Smooth muscle cell (in vitro differentiated cells): ENCODE measurements around the gene TMEM214. TPM values are rescaled to one million over a fixed set of nuclear protein-coding genes. Genes with fewer than 3 reads are reported as not detected.

Experiments used
- DNase-seq: peaks from one replicate; lab custom pipeline; 2025; ENCODE audit not compliant: unreplicated experiment; lab: John Stamatoyannopoulos, UW
- H2AFZ ChIP-seq: fragments of 200-600 bp; sonication (generic); 2 replicates; pipeline ENCODE4 v1.6.0; 2016; ENCODE audit warnings: antibody characterized with exemption, low read depth, mild to moderate bottlenecking
- H3F3A ChIP-seq: fragments of 200-600 bp; sonication (generic); 2 replicates; pipeline ENCODE4 v1.6.0; 2017; ENCODE audit warnings: antibody characterized with exemption, low read depth
- H3K27ac ChIP-seq: fragments of 200-600 bp; sonication (generic); 2 replicates; pipeline ENCODE4 v1.5.1; 2016; ENCODE audit warnings: low read depth, mild to moderate bottlenecking
- H3K27me3 ChIP-seq: fragments of 200-600 bp; sonication (generic); 2 replicates; pipeline ENCODE4 v1.6.1; 2016; ENCODE audit warnings: low read depth, mild to moderate bottlenecking
- H3K36me3 ChIP-seq: fragments of 200-600 bp; sonication (generic); 2 replicates; pipeline ENCODE4 v1.5.1; 2016; ENCODE audit warnings: low read depth
- H3K4me1 ChIP-seq: fragments of 200-600 bp; sonication (generic); 2 replicates; pipeline ENCODE4 v1.5.1; 2016; ENCODE audit warnings: low read depth
- H3K4me2 ChIP-seq: fragments of 200-600 bp; sonication (generic); 2 replicates; pipeline ENCODE4 v1.6.0; 2016; ENCODE audit warnings: mild to moderate bottlenecking
- H3K4me3 ChIP-seq: fragments of 200-600 bp; sonication (generic); 2 replicates; pipeline ENCODE4 v1.5.1; 2016; ENCODE audit warnings: mild to moderate bottlenecking
- H3K79me2 ChIP-seq: fragments of 200-600 bp; sonication (generic); 2 replicates; pipeline ENCODE4 v1.6.0; 2016; ENCODE audit warnings: low read depth, mild to moderate bottlenecking
- H3K9ac ChIP-seq: fragments of 200-600 bp; sonication (generic); 2 replicates; pipeline ENCODE4 v1.6.0; 2016; ENCODE audit warnings: low read depth
- H3K9me3 ChIP-seq: fragments of 200-600 bp; sonication (generic); replicated peaks from 2 replicates; pipeline ENCODE4 v1.5.1; 2016; ENCODE audit warnings: low read depth
- H4K20me1 ChIP-seq: fragments of 200-600 bp; sonication (generic); 2 replicates; pipeline ENCODE4 v1.6.0; 2016; ENCODE audit warnings: low read depth
- WGBS: methylation state at CpG from one replicate; pipeline ENCODE4 v1.1.7; 2016; ENCODE audit warnings: low lambda C conversion rate; 5-methylcytosine and 5-hydroxymethylcytosine counted together
- polyA plus RNA-seq: library from polyadenylated mRNA; unstranded; fragments of >200 nt; fragmentation: Nextera tagmentation; extraction: Ambion mirVana; gene quantifications from 2 replicates; pipeline ENCODE4 v1.2.1, GENCODE V29; 2016
- total RNA-seq: library from RNA; depleted of rRNA; stranded (reverse); fragments of >200 nt; gene quantifications from 2 replicates; pipeline ENCODE4 v1.2.3, GENCODE V29; 2014
- TF ChIP-seq, protein P1 (sequence below): fragments of 200-600 bp; sonication (generic); IDR thresholded peaks from 2 replicates; pipeline ENCODE4 v1.5.1; 2017; ENCODE audit warnings: borderline replicate concordance, mild to moderate bottlenecking, antibody characterized with exemption; ENCODE audit not compliant: insufficient read depth, poor library complexity, severe bottlenecking

Gene TMEM214
- total and polyA plus RNA-seq, 2 experiments from 2014 or later = 79.6 to 99.7 TPM

DNA sequence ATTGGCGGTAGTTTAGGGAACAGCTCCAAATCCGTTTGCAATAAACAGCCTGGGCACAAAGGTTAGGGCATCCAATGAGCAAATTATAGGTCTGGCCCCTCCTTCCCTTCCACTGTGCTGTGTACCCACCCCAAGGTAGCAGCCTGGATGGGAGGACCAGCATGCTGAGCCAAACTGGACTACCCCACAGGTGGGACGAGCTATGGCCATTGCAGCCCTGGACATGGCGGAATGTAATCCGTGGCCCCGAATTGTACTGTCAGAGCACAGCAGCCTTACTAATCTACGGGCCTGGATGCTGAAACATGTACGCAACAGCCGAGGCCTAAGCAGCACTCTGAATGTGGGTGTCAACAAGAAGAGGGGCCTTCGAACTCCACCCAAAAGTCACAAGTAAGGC is 25.4 kb downstream of the TMEM214 start:
- Histone ChIP-seq H3F3A (peaks cover 21% of the 10 kb centered on the region), H3K27me3 (no peaks in the 10 kb centered on the region), H2AFZ (no peak overlapping the region), H3K4me1 (no peaks in the 10 kb centered on the region), H4K20me1 (peaks cover 14% of the 10 kb centered on the region), H3K9ac (no peak overlapping the region), H3K9me3 (no peaks in the 10 kb centered on the region), H3K79me2 (peaks cover 7% of the 10 kb centered on the region), H3K27ac (no peak overlapping the region), H3K4me3 (no peak overlapping the region), H3K36me3 (no peaks in the 10 kb centered on the region), H3K4me2 (no peak overlapping the region)
- TF ChIP-seq, protein P1, sequence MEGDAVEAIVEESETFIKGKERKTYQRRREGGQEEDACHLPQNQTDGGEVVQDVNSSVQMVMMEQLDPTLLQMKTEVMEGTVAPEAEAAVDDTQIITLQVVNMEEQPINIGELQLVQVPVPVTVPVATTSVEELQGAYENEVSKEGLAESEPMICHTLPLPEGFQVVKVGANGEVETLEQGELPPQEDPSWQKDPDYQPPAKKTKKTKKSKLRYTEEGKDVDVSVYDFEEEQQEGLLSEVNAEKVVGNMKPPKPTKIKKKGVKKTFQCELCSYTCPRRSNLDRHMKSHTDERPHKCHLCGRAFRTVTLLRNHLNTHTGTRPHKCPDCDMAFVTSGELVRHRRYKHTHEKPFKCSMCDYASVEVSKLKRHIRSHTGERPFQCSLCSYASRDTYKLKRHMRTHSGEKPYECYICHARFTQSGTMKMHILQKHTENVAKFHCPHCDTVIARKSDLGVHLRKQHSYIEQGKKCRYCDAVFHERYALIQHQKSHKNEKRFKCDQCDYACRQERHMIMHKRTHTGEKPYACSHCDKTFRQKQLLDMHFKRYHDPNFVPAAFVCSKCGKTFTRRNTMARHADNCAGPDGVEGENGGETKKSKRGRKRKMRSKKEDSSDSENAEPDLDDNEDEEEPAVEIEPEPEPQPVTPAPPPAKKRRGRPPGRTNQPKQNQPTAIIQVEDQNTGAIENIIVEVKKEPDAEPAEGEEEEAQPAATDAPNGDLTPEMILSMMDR = no peak
- no peak for DNase-seq
- 96% methylated on average over 10 of the region's 10 CpGs for WGBS

DNA sequence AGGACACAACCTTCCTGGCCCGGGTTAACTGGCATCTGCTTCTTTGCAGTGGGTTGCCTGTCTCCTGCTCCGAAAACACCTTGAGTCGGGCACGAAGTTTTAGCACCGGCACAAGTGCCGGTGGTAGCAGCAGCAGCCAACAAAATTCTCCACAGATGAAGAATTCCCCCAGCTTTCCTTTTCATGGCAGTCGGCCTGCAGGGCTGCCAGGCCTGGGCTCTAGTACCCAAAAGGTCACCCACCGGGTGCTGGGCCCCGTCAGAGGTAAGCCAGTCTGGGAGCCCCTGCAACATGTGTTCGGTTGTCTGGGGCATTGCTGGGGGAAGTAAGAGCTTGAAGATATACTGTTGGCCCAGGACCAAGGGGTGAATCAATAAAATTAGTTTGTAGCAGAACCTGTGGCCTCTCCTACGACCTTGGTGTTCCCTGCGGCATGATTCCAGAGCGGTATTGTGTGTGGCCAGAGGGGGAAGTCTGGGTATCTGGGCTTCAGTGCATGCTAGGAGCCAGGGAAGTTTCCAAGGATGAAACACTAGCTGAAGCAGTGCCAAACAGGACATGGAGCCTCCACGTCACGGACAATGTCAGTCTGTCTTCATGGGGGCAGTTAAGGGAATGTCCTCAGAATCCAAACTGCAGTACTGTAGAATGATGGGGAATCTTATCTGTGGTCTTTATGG is 26.5 kb downstream of the TMEM214 start:
- TF ChIP-seq, protein P1 = no peak
- Histone ChIP-seq H3K4me3 (no peak overlapping the region), H3K4me1 (no peaks in the 10 kb centered on the region), H3K36me3 (no peaks in the 10 kb centered on the region), H3K27me3 (no peaks in the 10 kb centered on the region), H3K4me2 (no peak overlapping the region), H3F3A (peaks cover 17% of the 10 kb centered on the region), H3K79me2 (peaks cover 7% of the 10 kb centered on the region), H3K9me3 (no peaks in the 10 kb centered on the region), H2AFZ (no peak overlapping the region), H3K9ac (no peak overlapping the region), H4K20me1 (peaks cover 20% of the 10 kb centered on the region), H3K27ac (no peak overlapping the region)
- DNase-seq = no peak
- 93% methylated on average over 15 of the region's 15 CpGs for WGBS

DNA sequence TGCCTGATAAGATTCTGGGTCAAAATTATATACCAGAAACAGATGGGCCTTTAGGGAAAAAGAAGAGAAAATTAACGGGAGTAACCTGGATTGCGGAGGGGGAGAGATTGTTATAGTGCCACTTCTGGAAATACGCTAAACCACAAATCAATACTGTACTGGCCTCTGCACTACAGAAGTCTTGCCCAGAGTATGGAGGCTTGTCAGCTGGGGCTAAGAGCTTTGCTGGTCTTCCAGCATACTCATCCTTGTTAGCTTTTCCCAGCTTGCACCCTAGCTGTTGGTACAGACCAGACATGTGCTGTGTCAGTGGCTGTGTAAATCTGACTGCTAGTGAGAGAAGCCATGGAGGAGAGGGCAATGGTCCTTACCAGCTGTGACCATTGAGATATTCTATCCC is 27.6 kb downstream of the TMEM214 start:
- Histone ChIP-seq H3K79me2 (peaks cover 10% of the 10 kb centered on the region), H3K4me3 (no peak overlapping the region), H3K4me1 (no peaks in the 10 kb centered on the region), H3F3A (peaks cover 19% of the 10 kb centered on the region), H4K20me1 (peaks cover 29% of the 10 kb centered on the region), H3K4me2 (no peak overlapping the region), H3K9ac (no peak overlapping the region), H3K9me3 (no peaks in the 10 kb centered on the region), H3K36me3 (no peaks in the 10 kb centered on the region), H3K27ac (no peak overlapping the region), H3K27me3 (no peaks in the 10 kb centered on the region), H2AFZ (no peak overlapping the region)
- TF ChIP-seq, protein P1 = no peak
- 99% methylated on average over 3 of the region's 3 CpGs for WGBS
- no peak for DNase-seq

DNA sequence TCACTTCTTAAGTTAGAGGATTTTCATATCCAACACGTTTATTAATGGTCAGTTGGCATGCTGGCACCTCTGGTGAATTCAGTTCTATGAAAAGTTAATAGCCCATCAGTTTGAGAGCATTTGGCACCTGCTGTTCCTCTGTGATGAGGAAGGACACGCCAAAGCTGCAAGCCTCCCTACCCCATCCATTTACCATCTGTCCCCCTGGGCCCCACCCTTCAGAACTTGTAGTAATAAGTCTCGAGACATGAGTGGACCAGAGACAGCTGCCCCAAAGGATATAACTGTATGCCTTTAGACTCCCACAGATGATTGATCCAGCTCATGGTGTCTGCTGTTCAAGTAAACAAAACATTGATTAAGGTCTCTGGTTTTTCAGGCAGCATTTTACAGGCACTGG is 32.4 kb downstream of the TMEM214 start:
- peaks cover 22% of the 10 kb centered on the region for H3F3A ChIP-seq
- no peak overlapping the region for H3K4me2 ChIP-seq
- H3K79me2 ChIP-seq = peaks cover 48% of the 10 kb centered on the region
- H3K4me1 ChIP-seq = peaks cover 2% of the 10 kb centered on the region
- no peak overlapping the region for H2AFZ ChIP-seq
- no peaks in the 10 kb centered on the region for H3K27me3 ChIP-seq
- H3K36me3 ChIP-seq = no peaks in the 10 kb centered on the region
- H3K27ac ChIP-seq = peak overlapping the region; percentile 7
- WGBS = 94% methylated on average over 3 of the region's 3 CpGs
- H3K4me3 ChIP-seq = no peak overlapping the region
- no peak overlapping the region for H3K9ac ChIP-seq
- no peak for DNase-seq
- H3K9me3 ChIP-seq = no peaks in the 10 kb centered on the region
- peaks cover 70% of the 10 kb centered on the region for H4K20me1 ChIP-seq
- TF ChIP-seq, protein P1 = no peak
